Tongue (tissue), 2 donors: ENCODE results near the gene EHD4. TPM values are rescaled to one million over a fixed set of nuclear protein-coding genes. Genes with fewer than 3 reads are reported as not detected.

Experiments
- DNase-seq: peaks from one replicate; pipeline ENCODE4 v3.0.0-alpha.2; 2015
- total RNA-seq: library from RNA; depleted of rRNA; stranded (reverse); fragments of >200 nt; gene quantifications from one replicate; pipeline ENCODE4 v1.2.3, GENCODE V29; 2014

The EHD4 gene
- total RNA-seq, 1 donor from 2014 or later, result 39.1 TPM

- no peak for DNase-seq
Measured at GRCh38 chr15:41994772-41995475, 22.6 kb upstream of the EHD4 start.

- DNase-seq, result no peak
Measured at GRCh38 chr15:41994171-41994650, 21.9 kb upstream of the EHD4 start.

GRCh38 chr15:41993472-41994170 is 21.3 kb upstream of the EHD4 start:
- DNase-seq, result peak; percentile 38

DNA sequence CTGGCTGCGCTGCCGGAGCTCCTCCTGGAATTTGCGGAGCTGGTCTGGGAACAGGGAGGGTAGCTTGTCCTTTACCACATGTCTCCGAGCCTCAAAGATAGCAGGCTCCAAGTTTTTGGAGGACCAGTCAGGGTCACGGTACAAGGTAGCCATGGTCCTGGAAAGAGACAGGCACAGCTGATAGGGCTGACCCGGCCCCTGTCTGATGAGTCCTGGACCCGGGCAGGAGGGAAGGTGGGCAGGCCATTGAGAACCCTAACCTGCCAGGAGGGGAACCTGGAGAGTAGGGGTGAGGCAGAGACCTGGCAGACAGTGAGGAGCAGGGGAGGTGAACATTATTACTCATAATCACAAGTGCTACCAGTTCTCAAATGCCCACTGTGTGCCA is 20.4 kb upstream of the EHD4 start:
- DNase-seq, result no peak

DNA sequence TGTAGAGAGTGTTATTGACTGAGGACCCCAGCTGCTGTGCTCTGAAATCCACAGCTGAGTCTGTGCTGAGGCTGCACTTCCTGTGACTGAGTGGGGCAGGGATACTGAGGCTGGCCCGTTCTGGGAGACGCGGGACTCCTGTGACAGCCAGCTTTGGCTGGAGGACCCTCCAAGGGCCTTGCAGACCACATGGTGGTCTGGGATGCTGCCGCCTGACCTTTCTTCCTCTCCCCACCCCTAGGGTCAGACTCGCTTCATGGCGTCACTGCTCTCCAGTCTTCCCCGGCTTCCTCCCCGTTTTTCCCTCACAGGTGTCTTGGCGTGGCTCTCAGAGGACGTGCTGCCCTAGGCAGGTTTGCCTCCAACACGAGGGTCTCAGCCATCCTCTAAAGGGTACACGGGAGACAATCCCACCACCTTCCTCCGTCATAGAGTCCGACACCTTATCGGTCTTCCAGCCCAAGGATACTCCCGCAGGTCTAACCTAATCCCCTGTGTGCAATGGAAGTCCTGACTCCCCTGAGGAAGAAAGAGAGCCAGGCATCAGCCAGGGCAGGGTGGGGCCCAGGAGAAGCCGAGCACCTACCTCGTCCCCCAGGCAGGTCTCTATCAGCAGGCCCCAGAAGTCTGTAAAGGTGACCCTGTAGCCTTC is 19.9 kb upstream of the EHD4 start:
- DNase-seq, result no peak

GRCh38 chr15:41990691-41991090 is 18.3 kb upstream of the EHD4 start:
- no peak for DNase-seq

- no peak for DNase-seq
Measured at GRCh38 chr15:41990243-41990605, 17.9 kb upstream of the EHD4 start.

DNA sequence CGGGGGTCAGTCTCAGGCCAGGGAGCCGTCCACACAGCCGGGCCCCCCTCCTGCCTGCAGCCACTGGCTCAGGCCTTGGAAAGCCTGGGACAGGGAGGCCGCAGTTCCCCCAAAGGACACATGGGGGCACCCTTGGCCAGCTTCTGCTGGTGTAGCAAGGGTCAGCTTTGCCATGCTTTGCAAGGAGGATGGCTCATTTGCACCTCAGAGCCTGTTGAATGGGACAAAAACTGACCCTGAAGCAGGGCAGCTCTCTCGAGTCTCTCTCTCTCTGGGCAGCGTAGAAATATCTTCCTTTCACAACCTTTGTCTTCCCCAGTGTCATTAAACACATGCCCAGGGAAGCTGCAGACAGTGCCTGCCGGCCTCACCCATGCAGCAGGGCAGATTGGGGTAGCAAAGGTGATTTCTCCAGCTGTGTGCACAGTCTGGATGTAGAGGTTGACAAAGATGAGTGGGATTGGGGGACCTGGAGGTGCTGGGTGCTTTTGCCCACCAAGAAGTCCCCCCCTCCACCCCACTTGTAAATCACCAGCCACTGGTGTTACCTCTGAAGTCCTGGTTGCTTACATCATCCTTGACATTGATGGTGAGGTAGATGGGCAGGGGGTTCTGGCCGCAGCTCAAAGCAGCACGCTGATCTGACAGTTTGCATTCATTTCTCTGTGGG is 17.4 kb upstream of the EHD4 start:
- peak; percentile 90 for DNase-seq

DNA sequence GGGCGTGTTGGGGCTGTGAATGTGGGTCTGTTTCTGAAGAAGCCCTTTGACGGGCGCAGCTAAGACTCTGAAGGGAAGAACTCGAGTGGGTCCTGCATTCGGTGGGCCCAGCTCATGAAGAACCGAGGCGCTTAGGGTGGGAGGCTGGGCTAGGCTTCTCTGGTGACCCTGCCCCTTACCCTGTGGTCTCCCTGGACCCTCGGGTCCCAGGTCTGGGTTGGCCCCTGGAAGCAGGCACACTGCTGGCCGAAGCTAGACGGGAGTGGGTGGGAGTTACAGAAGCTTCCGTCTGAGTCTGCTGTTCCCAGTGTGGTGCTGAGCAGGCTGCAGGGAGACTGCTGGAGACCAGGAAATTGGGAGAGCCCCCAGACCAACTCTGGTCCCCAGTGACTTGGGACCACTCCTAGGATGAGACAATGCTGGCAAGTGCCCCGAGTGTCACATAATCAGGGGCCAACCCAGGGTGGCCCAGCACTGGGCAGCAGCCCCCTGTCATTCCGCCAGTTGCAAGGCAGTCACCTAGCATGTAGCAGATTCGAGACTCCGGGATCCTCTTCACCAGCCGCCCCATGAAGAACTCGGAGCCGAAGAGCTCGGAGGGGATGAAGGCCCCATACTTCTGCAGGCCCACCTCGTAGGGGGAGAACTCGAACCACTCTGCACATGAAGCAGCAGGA is 16.7 kb upstream of the EHD4 start:
- DNase-seq, result no peak

DNA sequence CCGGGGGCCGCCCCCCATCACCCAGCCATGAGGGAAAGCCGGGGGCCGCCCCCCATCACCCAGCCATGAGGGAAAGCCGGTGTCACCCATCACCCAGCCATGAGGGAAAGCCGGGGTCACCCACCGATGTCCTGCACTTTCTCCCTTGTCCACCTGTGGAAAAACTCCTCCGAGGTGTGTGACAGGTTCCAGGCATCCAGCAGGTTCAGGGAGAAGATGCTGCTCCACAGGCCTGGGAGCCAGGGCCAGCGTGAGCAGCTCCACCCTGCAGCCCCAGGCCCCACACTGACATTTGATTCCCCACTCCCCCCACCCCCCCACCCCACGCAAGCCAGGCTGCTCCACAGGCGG is 15.5 kb upstream of the EHD4 start:
- no peak for DNase-seq

DNA sequence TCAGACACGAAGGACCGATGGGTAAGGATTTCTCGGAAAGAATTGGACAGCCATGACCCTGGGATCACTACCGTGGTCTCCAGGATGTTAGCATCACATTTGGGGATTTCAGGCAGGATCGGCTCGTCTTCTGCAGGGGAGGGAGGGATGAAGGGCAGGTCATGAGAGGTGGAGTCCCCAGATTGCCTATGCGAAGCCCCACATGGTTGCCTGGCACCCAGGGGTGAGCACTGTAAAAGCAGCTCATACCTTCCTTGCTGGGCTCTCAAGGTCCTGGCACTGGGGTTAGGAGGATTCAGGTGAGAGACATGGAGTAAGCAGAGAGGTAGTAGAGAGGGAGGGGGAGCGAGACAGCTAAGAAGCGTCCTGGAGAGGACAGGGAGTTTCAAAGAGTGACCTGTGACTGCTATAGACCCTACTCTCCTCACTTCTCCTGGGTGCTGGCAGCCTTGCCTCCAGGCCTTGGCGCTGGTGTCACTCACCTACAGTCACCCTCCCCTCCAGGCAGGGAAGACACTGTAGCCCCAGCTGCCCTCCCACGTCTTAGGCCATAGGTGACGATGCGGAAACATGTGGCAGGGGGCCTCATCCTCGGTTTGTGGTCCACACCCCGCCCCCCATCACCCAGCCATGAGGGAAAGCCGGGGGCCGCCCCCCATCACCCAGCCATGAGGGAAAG is 15.0 kb upstream of the EHD4 start:
- DNase-seq, result no peak

GRCh38 chr15:41985236-41986160 is 13.1 kb upstream of the EHD4 start:
- DNase-seq, result no peak

GRCh38 chr15:41984622-41985021 is 12.3 kb upstream of the EHD4 start:
- DNase-seq, result no peak

DNA sequence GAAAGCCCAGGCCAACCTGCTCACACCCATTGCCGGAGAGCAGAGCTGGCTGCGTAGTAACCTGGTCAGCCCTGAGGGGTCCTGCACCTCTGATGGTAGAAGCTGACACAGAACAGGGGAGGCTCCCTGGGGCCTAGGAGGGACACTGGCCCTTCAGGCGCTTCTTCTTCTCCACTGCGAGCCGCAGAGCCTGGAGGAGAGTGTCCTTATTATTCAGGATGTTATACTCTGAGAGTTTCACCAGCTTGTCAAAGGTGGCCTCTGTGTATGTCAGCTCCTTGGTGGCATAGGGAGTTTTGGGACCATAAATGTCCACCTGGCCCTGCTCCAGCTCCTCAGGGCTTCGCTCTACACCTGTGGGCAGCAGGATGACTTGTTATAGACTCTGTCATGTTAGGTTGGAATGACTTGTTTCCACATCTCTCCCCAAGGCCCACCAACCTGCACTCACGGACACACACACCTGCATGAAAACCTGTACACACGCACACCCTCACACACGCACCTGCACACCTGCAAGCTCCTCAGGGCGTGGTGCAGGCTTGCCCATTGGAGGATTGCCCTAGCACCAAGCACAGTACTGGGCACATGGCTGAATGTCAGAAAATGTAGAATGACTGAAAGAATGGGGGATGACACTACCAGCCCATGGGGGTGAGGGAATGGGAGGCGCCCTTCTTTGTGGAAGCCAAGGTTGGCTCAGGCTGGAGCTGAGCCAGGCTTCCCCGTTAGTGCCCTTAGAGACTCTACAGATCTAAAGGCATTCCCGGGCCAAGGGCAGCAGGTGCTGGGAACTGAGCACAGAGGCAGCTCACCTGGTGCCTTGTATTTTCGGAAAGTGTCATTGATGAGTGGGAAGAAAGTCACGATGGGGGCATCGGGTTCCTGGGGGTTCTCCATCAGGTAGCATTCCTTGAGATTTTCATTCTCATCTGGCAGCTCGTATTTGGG is 11.5 kb upstream of the EHD4 start:
- DNase-seq, result no peak

DNA sequence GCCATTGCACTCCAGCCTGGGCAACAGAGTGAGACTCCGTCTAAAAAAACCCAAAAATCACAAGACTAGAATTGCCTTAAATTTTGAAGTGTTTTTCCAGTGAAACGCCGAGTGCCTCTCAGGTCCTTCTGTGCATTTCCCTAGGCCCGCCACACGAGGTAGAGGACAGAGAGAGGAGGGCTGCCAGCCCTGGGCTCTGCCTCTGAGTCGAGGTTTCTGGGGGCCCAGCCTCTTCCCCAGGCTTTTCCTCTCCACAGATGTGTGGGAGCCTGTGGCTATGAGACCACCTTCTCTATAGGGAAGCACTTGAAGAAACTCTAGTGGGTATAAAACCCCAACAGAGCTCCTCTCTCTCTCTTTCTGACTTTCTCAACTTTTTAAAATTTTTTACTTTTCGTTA is 10.9 kb upstream of the EHD4 start:
- no peak for DNase-seq

- DNase-seq, result no peak
Measured at GRCh38 chr15:41982133-41982930, 10.0 kb upstream of the EHD4 start.

GRCh38 chr15:41981371-41982132 is 9.2 kb upstream of the EHD4 start:
- DNase-seq, result peak; percentile 40
